ENCODE results near the gene TENM3. TPM values are rescaled to one million over a fixed set of nuclear protein-coding genes. Genes with fewer than 3 reads are reported as not detected.
A peak's percentile ranks its signal among the peaks of the same experiment; 100 is the strongest.

The TENM3 gene
- total and polyA plus RNA-seq, 2 of the 8 experiments (the other 6 are each of a cell fraction or from before 2014, with no cell fraction given): 36.9 to 69.3 TPM

- Histone ChIP-seq H3K79me2 (ENCODE audit: control insufficient read depth in 1 of 2, insufficient read depth in 2 of 2, low read length in 2 of 2) (peaks cover 0 to 42% of the 10 kb centered on the region in 2 experiments; a peak in 3 of 4 replicates), H3K14ac (ENCODE audit: insufficient read length) (no peak overlapping the region), H3K27me3 (replicated peaks in 1 of 4; ENCODE audit: control insufficient read depth in 3 of 4, extremely low read depth in 1 of 4, insufficient read depth in 3 of 4, low read length in 3 of 4) (peaks cover 0 to 4% (median 0%) of the 10 kb centered on the region in 4 experiments; a peak in 2 of 7 replicates), H2BK5ac (ENCODE audit: low read depth, low read length) (no peak overlapping the region), H2BK15ac (ENCODE audit: low read length) (0 out of 2 replicates have a peak overlapping the region, but pooled peaks have one; percentile 22), H2BK12ac (ENCODE audit: low read depth, low read length) (peak overlapping the region; percentile 51; the same call in 1 of the 2 replicates), H2AFZ (ENCODE audit: low read length) (peak overlapping the region; percentile 31; the same call in 1 of the 2 replicates), H3K27ac (ENCODE audit: low read depth, low read length) (peak overlapping the region; percentile 53; the same call in 1 of the 2 replicates), H2BK120ac (replicated peaks; ENCODE audit: low read depth, low read length) (no peak overlapping the region), H3K9me3 (ENCODE audit: insufficient read depth in 2 of 2, low read depth in 1 of 2, low read length in 1 of 2) (no peaks in the 10 kb centered on the region), H2BK20ac (ENCODE audit: low read length) (no peak overlapping the region), H3K23me2 (ENCODE audit: low read depth, low read length) (peaks cover 12% of the 10 kb centered on the region; the same call in 1 of the 2 replicates), H3K23ac (ENCODE audit: insufficient read length) (no peak overlapping the region), H3K9ac (replicated peaks in 1 of 4; ENCODE audit: extremely low read depth in 1 of 4, low read depth in 3 of 4, low read length in 3 of 4) (peak overlapping the region in 3 of 4 experiments; percentile 39 to 94 (median 65); a peak in 6 of 7 replicates), H3K4me1 (replicated peaks in 1 of 4; ENCODE audit: control insufficient read depth in 3 of 4, insufficient read depth in 4 of 4, low read length in 3 of 4) (peaks cover 0 to 3% (median 0%) of the 10 kb centered on the region in 4 experiments; a peak in 2 of 7 replicates), H3K79me1 (ENCODE audit: low read depth, low read length) (no peaks in the 10 kb centered on the region), H4K20me1 (replicated peaks in 1 of 2; ENCODE audit: control insufficient read depth in 1 of 2, insufficient read depth in 2 of 2, low read length in 2 of 2) (no peaks in the 10 kb centered on the region), H3K4me2 (ENCODE audit: insufficient read depth in 1 of 2, low read depth in 2 of 2, low read length in 2 of 2) (peak overlapping the region; percentile 89 to 96), H3K56ac (replicated peaks; ENCODE audit: insufficient read length, low read depth, low read length) (peak overlapping the region; percentile 47), H2AK5ac (ENCODE audit: low read depth, low read length) (no peak overlapping the region), H3K18ac (ENCODE audit: extremely low read depth, low read length) (peak overlapping the region; percentile 84; the same call in 1 of the 2 replicates), H3K4ac (replicated peaks; ENCODE audit: insufficient read length, low read depth, low read length) (peak overlapping the region; percentile 83), H4K91ac (replicated peaks; ENCODE audit: insufficient read length, low read length) (no peak overlapping the region), H4K5ac (ENCODE audit: insufficient read length, low read depth, low read length) (no peak overlapping the region), H4K8ac (ENCODE audit: extremely low read depth, insufficient read depth, low read length) (peak overlapping the region; percentile 86; the same call in 1 of the 2 replicates), H3K4me3 (ENCODE audit: extremely low read depth in 1 of 4, insufficient read depth in 2 of 4, low read depth in 3 of 4, low read length in 4 of 4) (peak overlapping the region; percentile 52 to 80 (median 66)), H3K36me3 (ENCODE audit: control insufficient read depth in 2 of 4, insufficient read depth in 4 of 4, low read length in 3 of 4) (no peaks in the 10 kb centered on the region)
- WGBS, 2 experiments (ENCODE audit: extremely low coverage in 1 of 2, insufficient coverage in 1 of 2, insufficient read length in 1 of 2, insufficient replicate concordance in 2 of 2, low coverage in 1 of 2, low lambda C conversion rate in 2 of 2, missing lambda C conversion rate in 1 of 2): 1% methylated on average over 55 of the region's 113 CpGs; no CpG with 5 or more reads in 1 of the 2 experiments
- POLR2A ChIA-PET (ENCODE audit: partially characterized antibody): interaction anchor here (1.2 to 1.7 kb wide), 4 partner anchors 11 to 32 kb away, joined by 3 to 8 read pairs (median 4); no protein-coding TSS in a partner anchor
- peak; percentile 77 to 89 for DNase-seq (ENCODE audit: low read depth in 1 of 2, low spot score in 2 of 2)
- FAIRE-seq: no peak
- CTCF ChIA-PET (ENCODE audit: partially characterized antibody): no interaction called here
- TF ChIP-seq GTF2F1 (IDR thresholded peaks at IDR 0.05; ENCODE audit: borderline replicate concordance, low read depth, low read length) (no peak), JUN (IDR thresholded peaks at IDR 0.05; ENCODE audit: low read depth, low read length) (no peak), ASH2L (IDR thresholded peaks at IDR 0.05; ENCODE audit: low read length) (peak; percentile 87), CHD2 (IDR thresholded peaks at IDR 0.05; ENCODE audit: low read length) (peak; percentile 36; the same call in 1 of the 2 replicates), CHD1 (IDR thresholded peaks at IDR 0.05; ENCODE audit: low read depth, low read length) (no peak), TCF12 (IDR thresholded peaks at IDR 0.05; ENCODE audit: low read depth, low read length) (no peak), CBX5 (IDR thresholded peaks at IDR 0.05; ENCODE audit: low read depth, low read length) (no peak), CTBP2 (IDR thresholded peaks at IDR 0.05; ENCODE audit: borderline replicate concordance, insufficient read depth, insufficient read length, low read length) (no peak)
- TF ChIP-seq, protein P1, sequence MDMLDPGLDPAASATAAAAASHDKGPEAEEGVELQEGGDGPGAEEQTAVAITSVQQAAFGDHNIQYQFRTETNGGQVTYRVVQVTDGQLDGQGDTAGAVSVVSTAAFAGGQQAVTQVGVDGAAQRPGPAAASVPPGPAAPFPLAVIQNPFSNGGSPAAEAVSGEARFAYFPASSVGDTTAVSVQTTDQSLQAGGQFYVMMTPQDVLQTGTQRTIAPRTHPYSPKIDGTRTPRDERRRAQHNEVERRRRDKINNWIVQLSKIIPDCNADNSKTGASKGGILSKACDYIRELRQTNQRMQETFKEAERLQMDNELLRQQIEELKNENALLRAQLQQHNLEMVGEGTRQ (IDR thresholded peaks at IDR 0.05; ENCODE audit: low read length): no peak
- TF ChIP-seq, protein P2, sequence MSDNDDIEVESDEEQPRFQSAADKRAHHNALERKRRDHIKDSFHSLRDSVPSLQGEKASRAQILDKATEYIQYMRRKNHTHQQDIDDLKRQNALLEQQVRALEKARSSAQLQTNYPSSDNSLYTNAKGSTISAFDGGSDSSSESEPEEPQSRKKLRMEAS (IDR thresholded peaks at IDR 0.05): peak; percentile 64
These were observed 205.3 kb downstream of the TENM3 start for GRCh38 chr4:182448281-182449151.
